Amniotic epithelial cell (primary cell): ENCODE data around the gene MAPK4.
"Not testable (repeated sequence)": the region's sequence is repeated elsewhere in the genome, so short reads cannot be mapped to it uniquely, and the experiment has no call there.

ENCODE experiments used
- DNase-seq: peaks from one replicate; pipeline ENCODE4 v3.0.0-alpha.2; 2010; ENCODE audit warnings: low read depth

Gene MAPK4

DNA sequence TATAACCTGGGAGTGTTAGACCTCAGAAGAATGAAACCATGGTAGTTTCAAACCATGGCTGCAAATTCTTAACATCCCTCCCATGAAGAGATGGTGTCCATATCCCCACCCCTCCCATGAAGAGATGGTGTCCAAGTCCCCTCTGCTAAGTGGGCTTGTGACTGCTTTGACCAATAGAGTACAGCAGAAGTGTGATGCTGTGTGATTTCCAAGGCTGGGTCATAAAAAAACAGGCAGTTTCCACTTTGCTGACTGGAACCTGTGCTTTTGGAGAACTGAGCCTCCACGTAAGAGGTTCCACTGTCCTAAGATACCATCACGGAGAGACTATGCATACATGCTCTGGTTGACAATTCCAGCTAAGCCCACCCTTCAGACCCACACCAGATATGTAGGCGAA, 194.4 kb downstream of the MAPK4 start:
- no peak for DNase-seq

- DNase-seq = no peak
Measured at GRCh38 chr18:50757358-50757757, 197.5 kb downstream of the MAPK4 start.

GRCh38 chr18:50769463-50769862, 209.6 kb downstream of the MAPK4 start:
- DNase-seq = no peak

DNA sequence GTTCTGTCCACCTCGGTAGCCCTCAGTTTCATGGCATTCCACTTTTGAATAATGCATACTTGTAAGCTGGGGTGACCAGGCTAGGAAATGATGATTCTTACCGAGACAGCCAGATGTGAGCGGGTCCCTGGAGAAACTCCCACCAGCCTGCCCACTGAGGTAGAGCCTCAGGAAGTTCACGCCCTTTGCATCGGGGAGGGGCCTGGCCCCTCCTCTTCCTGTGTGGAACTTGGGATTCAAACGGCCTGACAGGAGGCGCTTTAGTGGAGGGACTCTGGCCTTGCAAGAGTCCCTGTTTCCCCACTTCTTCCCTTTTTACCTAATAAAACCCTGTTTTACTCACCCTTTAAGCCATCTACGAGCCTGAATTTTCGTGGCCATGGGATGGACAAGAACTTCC, 215.3 kb downstream of the MAPK4 start:
- DNase-seq = no peak

GRCh38 chr18:50775726-50776125, 215.8 kb downstream of the MAPK4 start:
- no peak for DNase-seq

GRCh38 chr18:50776383-50776782, 216.5 kb downstream of the MAPK4 start:
- DNase-seq = no peak

DNA sequence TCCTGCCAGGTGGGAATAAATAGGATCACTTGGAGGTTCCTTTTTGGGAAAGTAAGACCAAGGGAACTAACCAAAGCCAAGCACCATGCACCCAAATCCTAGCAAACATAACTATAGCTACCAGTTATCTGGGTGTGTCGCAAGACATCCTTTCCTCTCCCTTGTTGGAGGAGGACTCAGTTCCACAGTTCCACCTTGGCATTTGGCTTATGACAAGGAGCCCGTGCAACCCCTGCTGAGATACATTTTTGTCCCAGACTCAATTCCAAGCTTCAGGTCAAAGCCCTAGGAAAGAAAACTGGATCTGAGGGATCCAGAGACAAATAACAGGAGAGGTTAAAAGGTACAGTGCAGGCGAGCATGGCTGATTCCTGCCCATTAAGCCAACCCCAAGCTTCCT, 219.1 kb downstream of the MAPK4 start:
- not testable (repeated sequence) for DNase-seq
